ENCODE data around the gene TXNDC9.
A peak's percentile ranks its signal among the peaks of the same experiment; 100 is the strongest.
"Not testable (repeated sequence)": the region's sequence is repeated elsewhere in the genome, so short reads cannot be mapped to it uniquely, and the experiment has no call there.

Gene TXNDC9

GRCh38 chr2:99335911-99336803 is at the start of gene TXNDC9:
TXNDC9 (minus strand) TSS chr2:99336333; CDS start chr2:99333210, 3,123 bp downstream.
- peak; percentile 99 for DNase-seq (ENCODE audit: low spot score)

GRCh38 chr2:99382143-99382542 is 46.0 kb upstream of the TXNDC9 start:
- DNase-seq (ENCODE audit: low spot score), result no peak

- DNase-seq (ENCODE audit: low spot score), result no peak
Observed at GRCh38 chr2:99380376-99381010, 44.4 kb upstream of the TXNDC9 start.

GRCh38 chr2:99377879-99378278 is 41.7 kb upstream of the TXNDC9 start:
- DNase-seq (ENCODE audit: low spot score), result no peak

- no peak for DNase-seq (ENCODE audit: low spot score)
Observed at GRCh38 chr2:99376254-99376864, 40.2 kb upstream of the TXNDC9 start.

- no peak for DNase-seq (ENCODE audit: low spot score)
Observed at GRCh38 chr2:99374747-99375146, 38.6 kb upstream of the TXNDC9 start.

GRCh38 chr2:99373144-99373543 is 37.0 kb upstream of the TXNDC9 start:
- DNase-seq (ENCODE audit: low spot score), result no peak

- DNase-seq (ENCODE audit: low spot score), result not testable (repeated sequence)
Observed at GRCh38 chr2:99368854-99369253, 32.7 kb upstream of the TXNDC9 start.

- DNase-seq (ENCODE audit: low spot score), result no peak
Observed at GRCh38 chr2:99365661-99366060, 29.5 kb upstream of the TXNDC9 start.

GRCh38 chr2:99356853-99357252 is 20.7 kb upstream of the TXNDC9 start:
- DNase-seq (ENCODE audit: low spot score), result no peak

- DNase-seq (ENCODE audit: low spot score), result not testable (repeated sequence)
Observed at GRCh38 chr2:99354825-99355224, 18.7 kb upstream of the TXNDC9 start.

GRCh38 chr2:99354070-99354469 is 17.9 kb upstream of the TXNDC9 start:
- no peak for DNase-seq (ENCODE audit: low spot score)

- DNase-seq (ENCODE audit: low spot score), result no peak
Observed at GRCh38 chr2:99350194-99350593, 14.1 kb upstream of the TXNDC9 start.

GRCh38 chr2:99348173-99348572 is 12.0 kb upstream of the TXNDC9 start:
- DNase-seq (ENCODE audit: low spot score), result peak; percentile 3

GRCh38 chr2:99346218-99346617 is 10.1 kb upstream of the TXNDC9 start:
- no peak for DNase-seq (ENCODE audit: low spot score)

GRCh38 chr2:99345446-99345845 is 9.3 kb upstream of the TXNDC9 start:
- not testable (repeated sequence) for DNase-seq (ENCODE audit: low spot score)

- no peak for DNase-seq (ENCODE audit: low spot score)
Observed at GRCh38 chr2:99342536-99342935, 6.4 kb upstream of the TXNDC9 start.

- DNase-seq (ENCODE audit: low spot score), result no peak
Observed at GRCh38 chr2:99340669-99341236, 4.6 kb upstream of the TXNDC9 start.

GRCh38 chr2:99338029-99338585 is 2.0 kb upstream of the TXNDC9 start:
- DNase-seq (ENCODE audit: low spot score), result peak; percentile 12

- DNase-seq (ENCODE audit: low spot score), result peak; percentile 97
Observed at GRCh38 chr2:99337113-99338028, 1.2 kb upstream of the TXNDC9 start, which contains the start of gene EIF5B. EIF5B (plus strand) TSS chr2:99337389; CDS start chr2:99337555, 166 bp downstream.

GRCh38 chr2:99336804-99337112 is 625 bp upstream of the TXNDC9 start:
- DNase-seq (ENCODE audit: low spot score), result no peak

Measured in CD4-positive, alpha-beta T cell treated with Interleukin-2 at 100 ng/mL for 4 hours (primary cell).